ENCODE measurements around the gene GOLGA7B.

GOLGA7B gene

DNA sequence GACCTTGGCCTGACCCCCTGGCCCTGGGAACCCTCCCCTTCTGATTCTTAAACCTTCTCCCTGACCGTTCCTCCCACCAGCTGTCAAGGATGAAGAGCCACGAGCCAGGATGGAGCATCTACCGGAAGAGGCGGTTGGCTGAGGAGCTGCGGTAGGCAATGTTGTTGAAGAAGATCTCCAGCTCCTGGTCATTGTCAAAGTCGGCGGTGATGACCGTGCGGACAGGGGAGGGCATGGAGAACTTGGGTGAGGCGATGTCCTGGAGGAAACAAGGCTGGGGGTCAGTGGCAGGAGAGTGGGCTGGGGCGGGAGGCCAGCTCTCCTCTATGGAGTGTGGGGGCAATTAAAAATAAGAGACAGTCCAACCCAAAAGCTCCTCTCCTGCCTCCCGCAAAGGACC, 51.7 kb downstream of the GOLGA7B start (continued):
- TF ChIP-seq ZNF561 (tag by site-specific recombination; IDR thresholded peaks at IDR 0.05; ENCODE audit: borderline replicate concordance), result no peak
- no peak for TF ChIP-seq ZSCAN18 (tag by site-specific recombination; IDR thresholded peaks at IDR 0.05)
- TF ChIP-seq ZNF274 (IDR thresholded peaks at IDR 0.05; ENCODE audit: low read length), result no peak
- TF ChIP-seq ZNF274 (tag by site-specific recombination; IDR thresholded peaks at IDR 0.05; ENCODE audit: borderline replicate concordance), result no peak
- TF ChIP-seq SP2 (tag by site-specific recombination; IDR thresholded peaks at IDR 0.05), result no peak
- TF ChIP-seq, protein P1, sequence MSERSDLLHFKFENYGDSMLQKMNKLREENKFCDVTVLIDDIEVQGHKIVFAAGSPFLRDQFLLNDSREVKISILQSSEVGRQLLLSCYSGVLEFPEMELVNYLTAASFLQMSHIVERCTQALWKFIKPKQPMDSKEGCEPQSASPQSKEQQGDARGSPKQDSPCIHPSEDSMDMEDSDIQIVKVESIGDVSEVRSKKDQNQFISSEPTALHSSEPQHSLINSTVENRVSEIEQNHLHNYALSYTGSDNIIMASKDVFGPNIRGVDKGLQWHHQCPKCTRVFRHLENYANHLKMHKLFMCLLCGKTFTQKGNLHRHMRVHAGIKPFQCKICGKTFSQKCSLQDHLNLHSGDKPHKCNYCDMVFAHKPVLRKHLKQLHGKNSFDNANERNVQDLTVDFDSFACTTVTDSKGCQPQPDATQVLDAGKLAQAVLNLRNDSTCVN (tag by site-specific recombination; optimal IDR thresholded peaks at IDR 0.05), result no peak
- no peak for TF ChIP-seq TSHZ1 (tag by site-specific recombination; IDR thresholded peaks at IDR 0.05; ENCODE audit: borderline replicate concordance)
- TF ChIP-seq, protein P2, sequence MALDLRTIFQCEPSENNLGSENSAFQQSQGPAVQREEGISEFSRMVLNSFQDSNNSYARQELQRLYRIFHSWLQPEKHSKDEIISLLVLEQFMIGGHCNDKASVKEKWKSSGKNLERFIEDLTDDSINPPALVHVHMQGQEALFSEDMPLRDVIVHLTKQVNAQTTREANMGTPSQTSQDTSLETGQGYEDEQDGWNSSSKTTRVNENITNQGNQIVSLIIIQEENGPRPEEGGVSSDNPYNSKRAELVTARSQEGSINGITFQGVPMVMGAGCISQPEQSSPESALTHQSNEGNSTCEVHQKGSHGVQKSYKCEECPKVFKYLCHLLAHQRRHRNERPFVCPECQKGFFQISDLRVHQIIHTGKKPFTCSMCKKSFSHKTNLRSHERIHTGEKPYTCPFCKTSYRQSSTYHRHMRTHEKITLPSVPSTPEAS (tag by site-specific recombination; IDR thresholded peaks at IDR 0.05), result no peak

DNA sequence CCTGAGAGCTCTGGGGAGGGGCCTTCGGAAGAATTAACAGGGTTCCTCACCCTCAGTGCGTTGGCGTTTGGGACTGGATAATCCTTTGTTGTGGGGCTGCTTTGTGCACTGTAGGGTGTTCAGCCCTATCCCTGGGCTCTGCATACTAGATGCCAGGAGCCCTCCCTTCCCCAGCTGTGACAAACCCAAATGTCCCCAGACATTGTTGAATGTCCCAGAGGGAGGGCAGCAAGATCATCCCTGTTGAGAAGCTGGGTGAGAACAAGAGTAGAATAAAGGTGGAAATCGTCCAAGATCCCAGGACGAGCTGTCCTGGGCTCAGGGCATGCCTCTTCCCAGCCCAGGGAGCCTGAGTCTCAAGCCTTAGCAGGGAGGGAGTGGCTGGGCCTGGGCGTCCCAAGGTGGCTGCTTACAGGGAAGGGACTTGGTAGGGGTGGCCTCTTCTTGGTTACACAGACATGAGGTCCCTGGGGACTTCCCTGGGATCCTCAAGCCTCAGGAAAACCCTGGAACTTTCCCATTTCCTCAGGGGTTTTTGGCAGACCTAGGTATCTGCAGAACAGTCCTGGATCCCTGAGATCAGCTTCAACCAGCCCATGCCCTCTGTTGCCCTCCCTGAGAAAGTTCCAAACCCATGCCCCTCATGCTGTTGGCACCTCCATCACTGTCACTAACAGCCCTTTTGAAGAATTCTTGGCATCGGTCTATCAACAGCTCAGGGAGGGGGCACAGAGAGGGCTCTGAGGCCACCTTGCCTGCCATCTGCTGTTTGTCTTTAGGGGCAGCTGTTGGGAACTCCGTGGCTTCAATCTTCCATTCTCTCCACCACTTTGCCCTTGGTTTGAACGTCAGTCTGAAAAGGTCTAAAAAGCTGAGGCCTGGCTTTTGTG, 53.7 kb downstream of the GOLGA7B start:
- CTCF ChIA-PET, result interaction anchor here (0.5 to 1.6 kb wide), 4 partner anchors 11 to 189 kb away, joined by 3 to 5 read pairs (median 4); no protein-coding TSS in a partner anchor
- no peaks in the 10 kb centered on the region for H3K9me3 ChIP-seq (ENCODE audit: control insufficient read depth, insufficient read depth, low read depth, low read length)
- no peak overlapping the region for H3K4me3 ChIP-seq (ENCODE audit: low read depth, low read length)
- H3K27ac ChIP-seq (ENCODE audit: extremely low read depth, low read depth, low read length), result no peak overlapping the region
- TF ChIP-seq ZBTB20 (tag by site-specific recombination; IDR thresholded peaks at IDR 0.05) (peak; percentile 56; the same call in 1 of the 2 replicates), ZIC2 (tag by site-specific recombination; IDR thresholded peaks at IDR 0.05) (peak; percentile 58), ZNF311 (tag by site-specific recombination; IDR thresholded peaks at IDR 0.05; ENCODE audit: borderline replicate concordance) (no peak)
- POLR2A ChIA-PET, result interaction anchor here (1.2 to 1.4 kb wide), 2 partner anchors 14 to 114 kb away, joined by 3 to 5 read pairs; no protein-coding TSS in a partner anchor
- H3K36me3 ChIP-seq (ENCODE audit: control insufficient read depth in 2 of 2, insufficient read depth in 1 of 2, low read length in 2 of 2), result no peaks in the 10 kb centered on the region
- H3K4me1 ChIP-seq (ENCODE audit: control insufficient read depth, insufficient read depth, low read length), result no peaks in the 10 kb centered on the region; the same call in 1 of the 2 replicates

DNA sequence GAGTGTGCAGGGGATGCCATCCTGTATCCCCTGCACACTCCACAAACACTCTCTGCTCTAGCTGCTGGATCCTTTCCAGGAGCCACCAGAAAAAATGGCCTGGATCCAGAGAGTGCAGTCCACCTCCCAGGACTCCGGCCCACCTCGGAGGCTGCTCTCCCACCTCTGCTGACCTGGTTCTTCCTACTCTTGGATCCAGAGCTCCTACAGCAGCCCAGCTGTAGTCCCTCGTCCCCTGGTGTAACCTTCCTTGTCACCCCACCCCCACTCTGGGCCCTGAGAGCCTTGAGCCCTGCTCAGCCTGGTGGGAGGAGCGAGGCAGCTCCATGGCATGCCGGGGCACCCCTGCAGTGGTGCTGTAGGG, 54.4 kb downstream of the GOLGA7B start:
- H3K4me3 ChIP-seq (ENCODE audit: low read depth, low read length), result no peak overlapping the region
- no peak overlapping the region for H3K27ac ChIP-seq (ENCODE audit: extremely low read depth, low read depth, low read length)
- ChIA-PET POLR2A (interaction anchor here (1.4 kb wide), 1 partner anchor 15 kb away, joined by 5 read pairs; no protein-coding TSS in a partner anchor), CTCF (interaction anchor here (0.7 to 2.6 kb wide), 4 partner anchors 11 to 189 kb away, joined by 3 to 17 read pairs (median 6); no protein-coding TSS in a partner anchor)
- no peaks in the 10 kb centered on the region; the same call in 1 of the 2 replicates for H3K4me1 ChIP-seq (ENCODE audit: control insufficient read depth, insufficient read depth, low read length)
- H3K9me3 ChIP-seq (ENCODE audit: control insufficient read depth, insufficient read depth, low read depth, low read length), result no peaks in the 10 kb centered on the region
- H3K36me3 ChIP-seq (ENCODE audit: control insufficient read depth in 2 of 2, insufficient read depth in 1 of 2, low read length in 2 of 2), result no peaks in the 10 kb centered on the region
- 0 out of 2 replicates have a peak, but pooled peaks have one; percentile 15 for TF ChIP-seq ZBTB20 (tag by site-specific recombination; IDR thresholded peaks at IDR 0.05)
- no peak for TF ChIP-seq ZNF600 (tag by site-specific recombination; IDR thresholded peaks at IDR 0.05)
- TF ChIP-seq ZNF629 (tag by site-specific recombination; IDR thresholded peaks at IDR 0.05), result no peak
- TF ChIP-seq ZBTB21 (tag by site-specific recombination; IDR thresholded peaks at IDR 0.05), result no peak
- TF ChIP-seq, protein P3, sequence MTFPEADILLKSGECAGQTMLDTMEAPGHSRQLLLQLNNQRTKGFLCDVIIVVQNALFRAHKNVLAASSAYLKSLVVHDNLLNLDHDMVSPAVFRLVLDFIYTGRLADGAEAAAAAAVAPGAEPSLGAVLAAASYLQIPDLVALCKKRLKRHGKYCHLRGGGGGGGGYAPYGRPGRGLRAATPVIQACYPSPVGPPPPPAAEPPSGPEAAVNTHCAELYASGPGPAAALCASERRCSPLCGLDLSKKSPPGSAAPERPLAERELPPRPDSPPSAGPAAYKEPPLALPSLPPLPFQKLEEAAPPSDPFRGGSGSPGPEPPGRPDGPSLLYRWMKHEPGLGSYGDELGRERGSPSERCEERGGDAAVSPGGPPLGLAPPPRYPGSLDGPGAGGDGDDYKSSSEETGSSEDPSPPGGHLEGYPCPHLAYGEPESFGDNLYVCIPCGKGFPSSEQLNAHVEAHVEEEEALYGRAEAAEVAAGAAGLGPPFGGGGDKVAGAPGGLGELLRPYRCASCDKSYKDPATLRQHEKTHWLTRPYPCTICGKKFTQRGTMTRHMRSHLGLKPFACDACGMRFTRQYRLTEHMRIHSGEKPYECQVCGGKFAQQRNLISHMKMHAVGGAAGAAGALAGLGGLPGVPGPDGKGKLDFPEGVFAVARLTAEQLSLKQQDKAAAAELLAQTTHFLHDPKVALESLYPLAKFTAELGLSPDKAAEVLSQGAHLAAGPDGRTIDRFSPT (tag by site-specific recombination; IDR thresholded peaks at IDR 0.05), result no peak
- TF ChIP-seq ZSCAN23 (tag by site-specific recombination; IDR thresholded peaks at IDR 0.05), result no peak
- no peak for TF ChIP-seq ZNF324 (tag by site-specific recombination; IDR thresholded peaks at IDR 0.05)

Measured in HEK293 (cell line).